NCI-H1105 treated with DMSO at 0.1 percent for 48 hours (cell line): ENCODE measurements around the gene BRD3OS.

Experiments
- DNase-seq: peaks from one replicate; lab custom pipeline; 2025; lab: John Stamatoyannopoulos, UW

The BRD3OS gene

DNA sequence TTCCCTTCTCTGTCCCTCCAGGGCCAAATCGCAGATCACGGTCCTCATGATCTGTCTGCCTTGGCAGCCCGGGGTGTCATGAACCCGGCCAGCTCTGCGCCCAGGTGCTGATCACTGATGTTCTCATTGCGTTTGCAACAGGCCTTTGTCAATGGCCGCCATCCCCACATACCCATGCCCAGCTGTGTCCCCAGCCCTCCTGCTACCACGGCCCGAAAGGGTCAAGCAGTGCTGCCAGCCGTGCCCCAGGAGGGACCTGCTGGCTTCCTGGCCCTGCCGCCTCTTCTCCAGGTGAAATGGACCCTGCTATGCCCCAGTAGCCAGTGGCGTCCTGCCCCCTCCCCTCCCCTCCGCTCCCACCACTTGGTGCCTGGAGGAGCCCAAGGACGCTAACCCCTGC lies 20.4 kb upstream of the BRD3OS start:
- no peak for DNase-seq

DNA sequence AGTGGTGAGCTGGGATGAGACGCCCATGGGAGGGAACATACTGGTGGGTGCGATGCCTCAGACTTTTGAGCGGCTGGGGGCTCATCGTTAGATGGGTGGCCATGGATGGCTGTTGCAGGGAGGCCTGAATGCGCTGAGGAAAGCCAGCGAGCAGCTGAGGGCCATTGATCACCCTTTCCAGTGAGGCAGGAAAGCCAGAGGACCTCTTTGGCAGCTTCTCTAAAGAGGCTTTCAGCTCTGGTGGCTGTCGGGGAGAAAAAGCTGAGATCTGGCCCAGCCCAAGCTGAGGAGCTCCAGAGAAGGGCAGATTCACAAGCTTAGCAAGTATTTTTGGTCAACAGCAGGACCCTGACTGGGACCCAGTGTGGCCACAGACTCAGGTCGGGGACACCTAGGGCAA lies 19.9 kb upstream of the BRD3OS start:
- DNase-seq = no peak

- DNase-seq = peak; percentile 63
Observed at GRCh38 chr9:134007150-134007549, 18.1 kb upstream of the BRD3OS start.

DNA sequence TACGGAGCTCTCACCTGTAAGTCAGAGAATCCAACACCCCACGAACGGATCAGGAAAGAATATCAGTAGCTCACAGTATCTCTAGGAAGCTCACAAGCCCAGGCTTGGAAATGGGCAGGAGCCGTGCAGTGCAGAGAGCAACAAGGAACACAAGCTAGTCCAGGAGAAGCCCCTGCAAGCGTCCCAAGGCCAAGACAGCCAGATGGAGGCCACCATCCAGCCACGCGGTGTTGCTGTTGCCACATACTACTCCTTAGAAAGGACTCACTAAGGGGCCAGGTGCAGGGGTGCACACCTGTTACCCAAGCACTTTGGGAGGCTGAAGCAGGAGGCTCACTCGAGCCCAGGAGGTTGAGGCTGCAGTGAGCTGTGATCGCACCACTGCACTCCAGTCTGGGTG lies 17.7 kb upstream of the BRD3OS start:
- DNase-seq = no peak

GRCh38 chr9:134010310-134011173 lies 14.7 kb upstream of the BRD3OS start:
- DNase-seq = no peak

GRCh38 chr9:134011401-134011800 lies 13.9 kb upstream of the BRD3OS start:
- no peak for DNase-seq

DNA sequence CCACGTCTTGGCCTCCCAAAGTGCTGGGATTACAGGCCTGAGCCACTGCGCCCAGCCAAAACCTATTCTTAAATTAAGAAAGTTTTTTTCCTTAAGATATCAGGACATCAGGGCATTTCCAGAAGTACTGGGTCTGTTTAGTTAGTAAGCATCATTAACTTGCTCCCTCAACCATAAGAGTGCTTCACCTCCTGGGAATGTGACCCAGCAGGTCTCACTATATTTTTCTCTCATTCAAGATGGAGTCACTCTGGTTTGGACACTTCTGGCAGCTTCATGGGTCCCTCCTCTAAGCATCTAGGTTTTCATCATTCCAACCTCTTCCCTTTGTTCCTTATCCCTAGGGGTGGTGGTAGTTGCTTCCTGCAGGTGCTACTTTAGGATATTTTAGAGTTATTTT lies 10.3 kb upstream of the BRD3OS start:
- no peak for DNase-seq

DNA sequence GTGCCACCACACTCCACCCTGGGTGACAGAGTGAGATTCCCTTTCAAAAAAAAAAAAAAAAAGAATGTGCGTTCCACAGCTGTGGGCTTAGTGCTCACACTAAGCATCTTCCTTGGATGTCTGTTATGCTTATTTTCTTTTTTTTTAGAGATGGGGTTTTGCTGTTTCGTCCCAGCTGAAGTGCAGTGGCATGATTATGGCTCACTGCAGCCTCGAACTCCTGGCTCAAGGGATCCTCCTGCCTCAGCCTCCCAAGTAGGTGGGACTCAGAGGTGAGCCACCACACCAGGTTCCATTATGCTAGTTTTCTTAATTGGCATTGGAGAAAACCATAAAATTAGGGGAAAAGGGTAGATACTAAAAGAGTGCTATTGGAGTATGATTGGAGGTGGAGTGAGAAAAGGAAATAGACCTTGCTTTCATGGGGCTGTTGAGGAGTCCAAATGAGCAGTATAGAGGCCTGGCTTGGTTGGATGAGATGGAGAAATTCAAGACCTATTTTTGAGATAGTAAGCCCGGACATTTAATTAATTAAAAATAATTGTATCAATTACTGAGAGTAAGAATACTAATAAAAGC lies 978 bp upstream of the BRD3OS start:
- DNase-seq = no peak

DNA sequence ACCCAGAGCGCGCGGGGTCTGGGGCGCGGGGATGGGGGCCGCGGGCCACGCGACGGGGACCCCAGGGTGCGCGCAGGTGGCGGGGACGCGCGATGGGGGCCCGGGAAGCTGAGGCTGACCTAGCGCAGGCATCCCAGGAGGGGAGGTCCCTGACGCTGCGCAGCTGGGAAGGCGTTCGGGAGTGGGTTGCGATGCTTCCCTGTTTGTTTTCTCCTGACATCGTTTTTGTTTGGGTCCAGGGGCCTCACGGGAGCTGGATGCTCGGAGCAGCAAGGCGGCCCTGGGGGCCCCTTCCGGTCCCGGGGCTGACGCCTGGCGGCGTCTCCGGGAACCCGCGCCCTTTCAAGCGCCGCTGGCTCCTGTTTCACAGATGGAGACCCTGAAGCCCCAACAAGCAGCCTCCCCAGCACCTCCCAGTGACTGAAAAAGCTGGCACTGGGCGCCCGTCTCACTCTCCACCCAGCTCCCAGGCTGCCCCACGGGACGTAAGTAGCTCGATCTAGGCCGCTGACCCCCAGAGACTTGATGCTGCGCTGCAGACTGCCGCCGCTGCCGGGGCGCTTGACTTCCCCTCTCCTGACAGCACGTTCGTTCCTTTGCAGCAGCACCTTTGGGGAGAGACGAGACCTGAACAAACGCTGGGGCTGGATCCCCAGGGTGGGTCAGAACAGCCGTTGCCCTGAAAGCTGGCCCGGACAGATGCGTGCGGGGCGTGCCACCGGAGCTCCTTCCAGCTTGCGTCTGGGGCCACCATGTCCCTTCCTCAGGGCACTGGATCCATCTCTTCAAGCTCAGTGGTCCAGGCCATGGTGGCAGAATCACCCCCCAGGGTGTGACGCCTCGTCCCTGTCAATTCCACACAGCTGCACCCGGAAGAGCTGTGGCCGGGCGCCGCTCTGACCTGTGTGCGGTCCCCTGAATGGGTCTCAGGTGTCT lies 593 bp downstream of the BRD3OS start:
- peak; percentile 32 for DNase-seq

- no peak for DNase-seq
Observed at GRCh38 chr9:134026581-134026980, 1.3 kb downstream of the BRD3OS start.

GRCh38 chr9:134026981-134027380 lies 1.7 kb downstream of the BRD3OS start:
- no peak for DNase-seq

- no peak for DNase-seq
Observed at GRCh38 chr9:134027561-134027960, 2.3 kb downstream of the BRD3OS start.

DNA sequence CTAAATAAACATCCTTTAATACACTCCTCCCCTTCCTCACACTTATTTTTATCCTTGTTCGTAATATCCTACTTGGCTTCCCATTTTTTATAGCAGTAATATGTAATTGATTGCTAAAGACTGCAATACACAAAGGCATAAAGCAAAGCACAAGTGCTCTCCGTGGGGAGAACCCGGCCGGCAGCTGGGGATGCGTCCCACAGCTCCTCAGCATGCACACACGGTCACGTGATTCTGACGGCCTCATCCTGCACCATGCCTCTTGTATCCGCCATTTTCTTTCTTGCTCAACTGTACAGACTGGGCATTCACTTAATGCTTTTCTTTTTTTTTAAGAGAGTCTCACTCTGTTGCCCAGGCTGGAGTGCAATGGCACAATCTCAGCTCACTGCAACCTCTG lies 2.8 kb downstream of the BRD3OS start:
- DNase-seq = no peak

GRCh38 chr9:134028575-134029247 lies 3.4 kb downstream of the BRD3OS start:
- DNase-seq = no peak

- no peak for DNase-seq
Observed at GRCh38 chr9:134029248-134030226, 4.3 kb downstream of the BRD3OS start.

DNA sequence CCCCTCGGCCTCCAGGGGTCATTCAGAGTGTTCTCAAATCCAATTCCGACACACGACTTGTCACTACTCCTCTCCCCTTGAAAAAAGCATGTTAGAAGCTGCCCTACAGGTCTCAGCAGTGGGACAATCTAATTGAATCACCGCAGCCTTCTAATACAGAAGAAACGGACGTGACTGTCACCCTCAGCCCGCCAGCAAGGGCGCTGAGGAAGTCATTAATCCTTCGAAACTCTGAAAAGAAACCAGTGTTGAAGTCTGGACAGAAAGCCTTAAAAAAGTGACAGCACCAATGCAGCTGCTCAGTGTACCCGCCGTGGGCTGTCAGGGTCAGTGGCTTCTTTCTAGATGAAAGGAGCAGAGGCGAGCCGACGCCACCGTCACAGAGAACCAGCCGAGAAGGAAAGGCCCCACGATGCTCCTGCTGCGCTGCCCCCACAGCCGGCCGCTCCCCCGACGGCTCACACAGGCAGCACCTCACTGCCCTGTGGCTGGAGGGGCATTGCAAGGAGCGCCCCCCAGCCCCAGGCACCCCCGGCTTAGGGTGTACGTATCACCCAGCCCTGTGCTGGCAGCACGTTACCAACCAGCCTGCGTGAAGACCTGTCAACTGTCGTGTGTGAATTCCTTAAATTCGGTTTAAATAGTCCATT lies 5.7 kb downstream of the BRD3OS start:
- DNase-seq = no peak

DNA sequence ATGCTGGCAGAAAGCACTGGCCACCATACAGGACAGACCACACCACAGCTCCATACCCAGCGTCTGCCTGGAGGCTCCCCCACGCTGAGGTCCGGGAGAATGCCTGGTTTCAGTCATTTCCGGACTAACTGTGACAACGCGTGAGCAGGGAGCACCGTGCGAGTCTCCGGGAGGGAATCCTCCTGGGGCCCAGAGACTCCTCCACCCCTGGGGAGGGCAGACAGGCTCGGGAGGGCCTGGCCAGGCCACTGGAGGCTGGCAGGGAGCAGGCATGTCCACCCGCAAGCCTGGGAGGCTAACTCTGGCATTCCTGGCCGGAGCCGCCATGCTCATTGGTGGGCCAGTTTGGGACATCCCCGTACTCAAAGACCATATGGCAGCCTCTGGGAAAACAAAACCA lies 6.5 kb downstream of the BRD3OS start:
- DNase-seq = no peak

GRCh38 chr9:134032456-134033222 lies 7.4 kb downstream of the BRD3OS start:
- DNase-seq = no peak

DNA sequence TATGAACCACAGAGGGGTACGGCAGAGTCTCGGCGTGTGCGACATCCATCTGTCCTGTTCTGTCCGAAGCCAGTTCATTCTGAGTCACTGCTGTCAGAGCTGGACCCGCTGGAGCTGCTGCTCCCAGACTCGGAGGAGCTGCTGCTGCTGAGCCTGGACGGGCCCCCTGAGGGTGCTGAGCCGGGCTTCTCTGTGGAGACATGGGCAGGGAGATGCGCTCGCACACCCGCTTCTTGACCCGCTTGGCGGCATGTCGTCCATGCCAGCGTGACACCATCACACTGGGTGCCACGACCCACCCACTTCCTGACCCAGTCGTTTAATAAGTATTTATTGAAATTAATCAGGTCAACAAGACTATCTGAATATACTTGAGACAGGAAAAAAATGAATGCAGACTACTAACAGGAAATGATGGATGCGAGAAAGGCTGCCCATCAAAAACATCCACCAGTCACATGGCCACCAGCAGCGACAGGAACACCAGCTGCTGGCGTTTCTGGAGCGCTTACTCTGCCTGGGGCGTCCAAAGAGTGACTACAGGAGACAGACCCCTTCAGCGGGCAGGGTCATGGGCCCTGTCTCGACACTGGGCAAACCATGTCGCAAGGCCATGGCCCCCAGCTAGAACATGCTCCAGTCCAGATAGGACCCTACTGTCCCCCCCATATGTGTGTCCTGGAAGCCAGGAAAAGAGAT lies 8.4 kb downstream of the BRD3OS start:
- DNase-seq = no peak
